ENCODE measurements around the gene SULT1C4.

DNA sequence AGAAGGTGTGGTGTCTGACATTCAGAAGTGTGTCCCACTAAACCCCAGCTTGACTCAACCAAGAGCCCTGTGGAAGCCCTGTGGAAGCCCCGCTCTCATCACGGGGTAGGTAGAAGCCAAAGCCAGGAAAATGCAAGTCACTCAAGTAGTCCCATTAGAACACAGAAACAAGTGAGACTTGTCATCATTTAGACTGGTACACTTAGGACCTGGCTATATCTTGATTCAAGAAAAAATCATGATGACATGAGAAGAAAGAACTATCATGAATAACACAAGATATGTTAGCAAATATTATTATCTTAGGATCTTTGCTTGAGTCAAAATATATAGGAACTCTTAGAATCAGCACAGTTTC, 28.2 kb upstream of the SULT1C4 start:
- TF ChIP-seq, protein P1, sequence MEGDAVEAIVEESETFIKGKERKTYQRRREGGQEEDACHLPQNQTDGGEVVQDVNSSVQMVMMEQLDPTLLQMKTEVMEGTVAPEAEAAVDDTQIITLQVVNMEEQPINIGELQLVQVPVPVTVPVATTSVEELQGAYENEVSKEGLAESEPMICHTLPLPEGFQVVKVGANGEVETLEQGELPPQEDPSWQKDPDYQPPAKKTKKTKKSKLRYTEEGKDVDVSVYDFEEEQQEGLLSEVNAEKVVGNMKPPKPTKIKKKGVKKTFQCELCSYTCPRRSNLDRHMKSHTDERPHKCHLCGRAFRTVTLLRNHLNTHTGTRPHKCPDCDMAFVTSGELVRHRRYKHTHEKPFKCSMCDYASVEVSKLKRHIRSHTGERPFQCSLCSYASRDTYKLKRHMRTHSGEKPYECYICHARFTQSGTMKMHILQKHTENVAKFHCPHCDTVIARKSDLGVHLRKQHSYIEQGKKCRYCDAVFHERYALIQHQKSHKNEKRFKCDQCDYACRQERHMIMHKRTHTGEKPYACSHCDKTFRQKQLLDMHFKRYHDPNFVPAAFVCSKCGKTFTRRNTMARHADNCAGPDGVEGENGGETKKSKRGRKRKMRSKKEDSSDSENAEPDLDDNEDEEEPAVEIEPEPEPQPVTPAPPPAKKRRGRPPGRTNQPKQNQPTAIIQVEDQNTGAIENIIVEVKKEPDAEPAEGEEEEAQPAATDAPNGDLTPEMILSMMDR (IDR thresholded peaks at IDR 0.05; ENCODE audit: low read length): no peak
- TF ChIP-seq EZH2 (IDR thresholded peaks at IDR 0.05; ENCODE audit: borderline replicate concordance, low read length): no peak
